D721Med (cell line): ENCODE data around the gene PRKCD.

Experiments used
- DNase-seq: peaks from one replicate; pipeline ENCODE4 v3.0.0; 2011; ENCODE audit warnings: low spot score; ENCODE audit not compliant: insufficient read length
- FAIRE-seq: peaks from 2 replicates; lab custom pipeline; 2011; peaks lifted over from hg19 to GRCh38; lab: Jason Lieb, UNC
- CTCF ChIP-seq: IDR thresholded peaks from 2 replicates; pipeline ENCODE4 v1.5.1; 2012; ENCODE audit warnings: mild to moderate bottlenecking, control low read depth; ENCODE audit not compliant: insufficient read depth; ENCODE audit errors: missing control alignments

PRKCD gene

GRCh38 chr3:53229171-53229570, 68.2 kb downstream of the PRKCD start:
- no peak for FAIRE-seq

DNA sequence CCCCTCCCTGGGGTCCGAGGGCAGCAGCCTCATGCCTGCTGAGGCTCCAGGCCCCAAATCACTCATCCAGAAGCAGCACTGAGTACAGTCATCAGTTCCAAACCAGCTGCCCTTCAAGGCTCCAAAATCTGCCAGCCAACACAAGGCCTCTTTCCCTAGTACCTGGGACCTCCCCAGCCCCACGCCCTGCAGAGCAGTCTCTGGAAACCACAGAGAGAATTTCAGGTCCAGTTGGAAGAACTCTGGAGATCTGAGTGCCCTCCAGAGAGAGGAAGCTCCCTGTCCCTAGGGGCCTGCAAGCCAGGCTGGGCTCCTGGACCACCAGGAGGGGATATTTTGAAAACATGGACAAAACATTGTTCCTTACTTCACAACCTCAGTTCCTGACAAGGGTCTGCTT, 68.6 kb downstream of the PRKCD start:
- no peak for TF ChIP-seq CTCF
- DNase-seq = no peak
- no peak for FAIRE-seq

More at GRCh38 chr3:53229171-53229570, 68.2 kb downstream of the PRKCD start:
- TF ChIP-seq CTCF = no peak
- no peak for DNase-seq

DNA sequence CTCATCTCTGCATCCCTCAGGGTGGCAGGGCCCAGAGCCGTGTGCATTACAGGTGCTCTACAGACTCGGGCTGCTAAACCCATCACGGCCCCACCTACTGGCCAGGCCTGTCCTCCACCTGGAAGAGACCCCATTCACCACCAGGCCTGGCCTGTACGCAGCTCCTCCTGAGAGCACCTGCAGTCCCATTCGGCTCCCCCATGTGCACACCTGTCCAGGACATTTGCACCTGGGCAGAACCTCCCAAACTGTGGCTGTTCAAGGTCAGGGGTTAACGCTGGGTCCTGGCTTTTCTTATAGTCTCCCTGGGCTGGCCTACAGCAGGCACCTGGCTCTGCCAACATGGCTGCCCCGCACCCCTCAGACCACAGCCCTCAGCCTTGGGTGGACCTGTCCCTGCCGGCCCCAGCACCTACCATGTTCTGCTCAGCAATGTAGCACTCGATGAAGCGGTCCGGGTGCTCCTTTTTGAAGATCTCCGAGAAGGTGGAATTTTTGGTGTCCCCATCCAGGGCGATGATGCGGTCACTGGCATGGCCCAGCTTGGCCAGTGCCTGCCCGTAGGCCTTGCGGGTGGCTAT, 69.1 kb downstream of the PRKCD start:
- TF ChIP-seq CTCF = no peak
- no peak for DNase-seq
- FAIRE-seq = no peak

DNA sequence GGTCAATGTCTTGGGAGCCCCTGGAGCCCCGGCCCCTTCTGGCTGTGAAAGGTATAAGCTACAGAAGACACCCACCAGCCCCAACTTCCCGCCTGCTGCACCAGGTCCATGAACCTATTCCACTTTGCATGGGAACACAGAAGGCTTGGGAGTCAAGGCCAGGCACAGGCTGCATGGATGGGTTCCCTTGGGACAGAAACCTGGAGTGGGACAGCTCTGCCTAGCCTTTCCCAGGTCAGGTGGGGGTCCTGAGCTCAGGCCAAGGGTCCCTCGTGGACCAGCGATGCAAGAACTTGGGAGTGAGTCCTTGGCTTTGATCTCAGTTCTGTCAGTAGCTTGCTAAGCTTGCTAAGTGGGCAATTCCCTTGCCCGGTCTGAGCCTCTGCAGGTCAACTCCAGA, 69.8 kb downstream of the PRKCD start:
- no peak for FAIRE-seq
- DNase-seq = no peak
- no peak for TF ChIP-seq CTCF

- FAIRE-seq = no peak
- DNase-seq = no peak
These were observed 70.8 kb downstream of the PRKCD start for GRCh38 chr3:53231532-53232511.

DNA sequence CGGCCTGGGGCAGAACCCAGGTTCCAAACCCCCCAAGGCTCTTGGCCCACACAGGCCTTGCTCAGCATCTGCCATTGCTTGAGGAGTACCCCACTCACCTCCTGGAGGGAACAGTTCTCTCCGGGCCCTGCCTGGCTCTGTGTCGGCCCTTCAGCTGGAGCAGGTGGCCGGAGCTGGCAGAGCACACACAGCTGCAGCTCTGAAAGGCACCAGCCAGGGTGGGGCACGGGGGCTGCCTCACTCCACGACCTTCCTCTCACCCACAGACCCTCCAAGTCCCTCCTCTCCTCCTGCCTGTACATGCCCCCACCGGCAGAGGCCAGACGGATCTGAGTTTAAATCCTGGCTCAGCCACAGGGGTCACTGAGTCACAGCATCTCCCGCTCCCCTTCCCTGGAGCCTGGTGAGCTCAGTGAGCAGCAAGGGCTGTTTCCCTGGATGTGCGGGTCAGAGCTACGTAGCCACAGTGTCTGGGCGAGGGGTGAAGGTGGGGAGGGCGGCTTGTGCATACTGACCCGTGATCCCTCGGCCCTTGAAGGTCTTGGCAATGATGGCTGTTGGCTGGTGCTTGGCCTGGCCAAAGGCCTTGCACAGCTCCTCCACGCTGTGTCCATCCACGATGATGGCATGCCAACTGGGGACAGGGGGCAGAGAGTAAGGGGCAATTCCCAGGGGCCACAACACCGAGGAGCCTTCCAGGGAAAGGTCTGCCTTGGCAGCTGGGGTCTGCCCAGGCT, 71.8 kb downstream of the PRKCD start:
- DNase-seq (no peak), FAIRE-seq (no peak)
- TF ChIP-seq CTCF = no peak

More at GRCh38 chr3:53231532-53232511, 70.8 kb downstream of the PRKCD start:
- no peak for TF ChIP-seq CTCF
